Hepatocyte (in vitro differentiated cells): ENCODE data around the gene SRSF11. TPM values are rescaled to one million over a fixed set of nuclear protein-coding genes. Genes with fewer than 3 reads are reported as not detected.

ENCODE experiments used
- DNase-seq: peaks from one replicate; pipeline ENCODE4 v3.0.0-alpha.2; 2016; ENCODE audit warnings: low spot score
- H2AFZ ChIP-seq: fragments of 200-600 bp; sonication (generic); 2 replicates; pipeline ENCODE4 v1.6.0; 2016; ENCODE audit warnings: antibody characterized with exemption, mild to moderate bottlenecking
- H3K27ac ChIP-seq: fragments of 200-600 bp; sonication (generic); 2 replicates; pipeline ENCODE4 v1.5.1; 2016; ENCODE audit warnings: mild to moderate bottlenecking
- H3K27me3 ChIP-seq: fragments of 200-600 bp; sonication (generic); 2 replicates; pipeline ENCODE4 v1.6.1; 2016
- H3K36me3 ChIP-seq: fragments of 200-600 bp; sonication (generic); replicated peaks from 2 replicates; pipeline ENCODE4 v1.5.1; 2016; ENCODE audit warnings: low read depth; ENCODE audit not compliant: insufficient read depth
- H3K4me1 ChIP-seq: fragments of 200-600 bp; sonication (generic); 2 replicates; pipeline ENCODE4 v1.5.1; 2016; ENCODE audit warnings: mild to moderate bottlenecking, moderate library complexity; ENCODE audit not compliant: insufficient read depth
- H3K4me2 ChIP-seq: fragments of 200-600 bp; sonication (generic); 2 replicates; pipeline ENCODE4 v1.6.0; 2016
- H3K4me3 ChIP-seq: fragments of 200-600 bp; sonication (generic); 2 replicates; pipeline ENCODE4 v1.5.1; 2016; ENCODE audit warnings: mild to moderate bottlenecking
- H3K79me2 ChIP-seq: fragments of 200-600 bp; sonication (generic); 2 replicates; pipeline ENCODE4 v1.6.0; 2017; ENCODE audit warnings: mild to moderate bottlenecking
- H3K9me2 ChIP-seq: fragments of 200-600 bp; sonication (generic); replicated peaks from 2 replicates; pipeline ENCODE4 v1.6.0; 2017; ENCODE audit warnings: mild to moderate bottlenecking; ENCODE audit not compliant: insufficient read depth
- H3K9me3 ChIP-seq: fragments of 200-600 bp; sonication (generic); 2 replicates; pipeline ENCODE4 v1.5.1; 2016; ENCODE audit warnings: low read depth, mild to moderate bottlenecking
- H4K20me1 ChIP-seq: fragments of 200-600 bp; sonication (generic); 2 replicates; pipeline ENCODE4 v1.6.0; 2016; ENCODE audit warnings: mild to moderate bottlenecking; ENCODE audit not compliant: insufficient read depth, poor library complexity, severe bottlenecking
- EZH2 ChIP-seq: fragments of 200-600 bp; sonication (generic); IDR thresholded peaks from 2 replicates; pipeline ENCODE4 v1.6.1; 2016; ENCODE audit warnings: antibody characterized with exemption, mild to moderate bottlenecking, borderline replicate concordance
- EZH2phosphoT487 ChIP-seq: fragments of 200-600 bp; sonication (generic); IDR thresholded peaks from one replicate; pipeline ENCODE4 v1.6.1; 2018; ENCODE audit warnings: antibody characterized with exemption, mild to moderate bottlenecking, low read depth, moderate library complexity; ENCODE audit not compliant: unreplicated experiment, severe bottlenecking
- WGBS: methylation state at CpG from one replicate; pipeline ENCODE4 v1.1.6; 2016; ENCODE audit warnings: low lambda C conversion rate; ENCODE audit errors: missing lambda C conversion rate; 5-methylcytosine and 5-hydroxymethylcytosine counted together
- polyA plus RNA-seq: library from polyadenylated mRNA; unstranded; fragments of >200 nt; fragmentation: Nextera tagmentation; extraction: Ambion mirVana; gene quantifications from 2 replicates; pipeline ENCODE4 v1.2.1, GENCODE V29; 2016
- total RNA-seq: library from RNA; depleted of rRNA; stranded (reverse); fragments of >200 nt; gene quantifications from 2 replicates; pipeline ENCODE4 v1.2.3, GENCODE V29; 2014
- TF ChIP-seq, protein P1 (sequence below): fragments of 200-600 bp; sonication (generic); IDR thresholded peaks from 2 replicates; pipeline ENCODE4 v1.5.1; 2016; ENCODE audit warnings: antibody characterized with exemption, mild to moderate bottlenecking; ENCODE audit not compliant: poor library complexity

SRSF11 gene
- total and polyA plus RNA-seq, 2 experiments from 2014 or later, result 161 to 185 TPM

DNA sequence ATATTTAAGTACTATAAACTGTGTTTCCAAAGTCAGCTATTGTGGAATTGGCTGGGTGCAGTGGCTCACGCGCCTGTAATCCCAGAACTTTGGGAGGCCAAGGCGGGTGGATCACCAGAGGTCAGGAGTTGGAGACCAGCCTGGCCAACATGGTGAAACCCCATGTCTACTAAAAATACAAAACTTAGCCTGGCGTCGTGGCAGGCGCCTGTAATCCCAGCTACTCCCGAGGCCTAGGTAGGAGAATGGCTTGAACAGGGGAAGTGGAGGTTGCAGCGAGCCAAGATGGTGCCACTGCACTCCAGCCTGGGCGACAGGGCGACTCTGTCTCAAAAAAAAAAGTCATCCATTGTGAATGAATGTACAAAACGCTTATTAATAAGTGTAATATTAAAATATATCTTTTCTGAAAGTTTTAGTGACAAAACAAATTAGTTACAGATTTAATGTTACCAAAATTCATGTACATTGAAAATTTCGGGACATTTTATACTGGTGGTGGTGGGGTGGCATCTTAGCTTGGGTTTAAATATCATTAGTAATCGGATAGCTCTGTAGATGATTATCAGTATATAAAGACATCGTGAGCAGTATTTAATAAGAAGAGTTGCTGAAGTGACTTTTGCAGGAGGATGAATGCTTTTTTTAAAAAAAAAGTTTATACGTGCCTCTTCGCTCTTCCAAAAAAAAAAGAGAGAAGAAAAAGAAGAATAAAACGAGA, 503 bp upstream of the SRSF11 start:
- peak overlapping the region; percentile 45 for H2AFZ ChIP-seq
- peaks cover 20% of the 10 kb centered on the region for H3K4me1 ChIP-seq

DNA sequence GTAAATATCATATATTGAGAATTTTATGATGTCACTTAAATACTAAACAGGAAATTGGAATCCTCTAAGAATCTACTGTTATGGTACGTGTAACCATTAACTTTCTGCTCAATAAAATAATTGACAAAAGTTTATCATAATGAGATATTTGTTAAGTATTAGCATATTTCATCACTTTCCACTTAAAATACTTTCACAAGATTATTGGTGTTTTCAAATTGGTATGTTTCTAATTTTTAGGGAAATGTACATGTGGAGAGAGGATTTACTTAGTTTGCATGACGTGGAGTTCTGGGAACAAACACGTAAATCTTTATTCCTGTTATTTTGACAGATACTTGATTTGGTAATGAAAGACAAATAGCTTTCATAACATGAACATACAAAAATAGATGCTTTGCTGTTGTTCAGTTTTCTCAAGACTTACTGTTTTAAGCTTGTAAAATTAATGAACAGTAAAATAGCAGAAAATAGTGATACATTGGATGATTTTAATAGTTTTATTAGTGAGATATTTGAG, 1.6 kb downstream of the SRSF11 start:
- H3K4me2 ChIP-seq, result peak overlapping the region; percentile 75
- peak overlapping the region; percentile 97 for H3K27ac ChIP-seq
- no peaks in the 10 kb centered on the region for H3K27me3 ChIP-seq
- H3K4me3 ChIP-seq, result peak overlapping the region; percentile 78
- H3K36me3 ChIP-seq, result no peaks in the 10 kb centered on the region
- TF ChIP-seq EZH2phosphoT487 (no peak), EZH2 (no peak)
- TF ChIP-seq, protein P1, sequence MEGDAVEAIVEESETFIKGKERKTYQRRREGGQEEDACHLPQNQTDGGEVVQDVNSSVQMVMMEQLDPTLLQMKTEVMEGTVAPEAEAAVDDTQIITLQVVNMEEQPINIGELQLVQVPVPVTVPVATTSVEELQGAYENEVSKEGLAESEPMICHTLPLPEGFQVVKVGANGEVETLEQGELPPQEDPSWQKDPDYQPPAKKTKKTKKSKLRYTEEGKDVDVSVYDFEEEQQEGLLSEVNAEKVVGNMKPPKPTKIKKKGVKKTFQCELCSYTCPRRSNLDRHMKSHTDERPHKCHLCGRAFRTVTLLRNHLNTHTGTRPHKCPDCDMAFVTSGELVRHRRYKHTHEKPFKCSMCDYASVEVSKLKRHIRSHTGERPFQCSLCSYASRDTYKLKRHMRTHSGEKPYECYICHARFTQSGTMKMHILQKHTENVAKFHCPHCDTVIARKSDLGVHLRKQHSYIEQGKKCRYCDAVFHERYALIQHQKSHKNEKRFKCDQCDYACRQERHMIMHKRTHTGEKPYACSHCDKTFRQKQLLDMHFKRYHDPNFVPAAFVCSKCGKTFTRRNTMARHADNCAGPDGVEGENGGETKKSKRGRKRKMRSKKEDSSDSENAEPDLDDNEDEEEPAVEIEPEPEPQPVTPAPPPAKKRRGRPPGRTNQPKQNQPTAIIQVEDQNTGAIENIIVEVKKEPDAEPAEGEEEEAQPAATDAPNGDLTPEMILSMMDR, result no peak
- H4K20me1 ChIP-seq, result peaks cover 55% of the 10 kb centered on the region
- no peaks in the 10 kb centered on the region for H3K9me2 ChIP-seq
- H3K79me2 ChIP-seq, result peaks cover 92% of the 10 kb centered on the region
- H3K4me1 ChIP-seq, result peaks cover 20% of the 10 kb centered on the region
- no peak overlapping the region for H2AFZ ChIP-seq
- H3K9me3 ChIP-seq, result no peaks in the 10 kb centered on the region
- DNase-seq, result no peak
- 28% methylated on average over 3 of the region's 3 CpGs for WGBS

More for the DNA sequence above, 503 bp upstream of the SRSF11 start:
- peaks cover 92% of the 10 kb centered on the region for H3K79me2 ChIP-seq
- H3K4me3 ChIP-seq, result peak overlapping the region; percentile 40
- H4K20me1 ChIP-seq, result peaks cover 42% of the 10 kb centered on the region
- no peak for DNase-seq
- WGBS, result 56% methylated on average over 17 of the region's 17 CpGs
- TF ChIP-seq EZH2phosphoT487 (no peak), EZH2 (no peak)
- TF ChIP-seq, protein P1, result no peak
- peak overlapping the region; percentile 73 for H3K4me2 ChIP-seq
- no peaks in the 10 kb centered on the region for H3K36me3 ChIP-seq
- H3K27me3 ChIP-seq, result no peaks in the 10 kb centered on the region
- H3K27ac ChIP-seq, result peak overlapping the region; percentile 76
- no peaks in the 10 kb centered on the region for H3K9me3 ChIP-seq
- H3K9me2 ChIP-seq, result no peaks in the 10 kb centered on the region

DNA sequence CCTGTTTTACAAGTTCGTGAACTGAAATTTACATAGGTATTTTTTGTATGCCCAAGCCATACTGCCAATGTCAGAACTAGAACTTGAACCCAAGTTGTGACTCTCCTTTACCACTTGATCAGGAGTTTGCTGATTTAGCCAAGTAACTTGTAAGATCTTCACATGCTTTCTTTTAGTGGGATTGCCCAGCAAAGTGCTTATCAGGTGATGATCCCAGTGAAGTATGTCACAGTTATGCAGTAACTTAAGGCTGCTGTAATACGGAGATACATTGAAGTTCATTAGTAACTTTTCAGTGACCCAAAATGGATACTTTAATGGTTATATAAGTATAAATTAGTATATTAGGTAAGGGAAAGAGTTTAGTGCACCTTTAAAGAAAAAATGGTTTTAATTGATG, 3.8 kb downstream of the SRSF11 start:
- Histone ChIP-seq H3K4me2 (no peak overlapping the region), H4K20me1 (peaks cover 69% of the 10 kb centered on the region), H3K27ac (no peak overlapping the region), H3K4me3 (no peak overlapping the region), H3K9me3 (no peaks in the 10 kb centered on the region), H3K27me3 (no peaks in the 10 kb centered on the region), H3K9me2 (no peaks in the 10 kb centered on the region), H2AFZ (no peak overlapping the region), H3K79me2 (peaks cover 92% of the 10 kb centered on the region), H3K36me3 (no peaks in the 10 kb centered on the region), H3K4me1 (peaks cover 20% of the 10 kb centered on the region)
- TF ChIP-seq, protein P1, result no peak
- TF ChIP-seq EZH2phosphoT487, result no peak
- 87% methylated on average over 2 of the region's 2 CpGs for WGBS
- no peak for DNase-seq
